ENCODE data around the gene PHACTR1. TPM values are rescaled to one million over a fixed set of nuclear protein-coding genes. Genes with fewer than 3 reads are reported as not detected.
A peak's percentile ranks its signal among the peaks of the same experiment; 100 is the strongest.

PHACTR1 gene
- total RNA-seq, 1 experiment from 2014 or later, result not detected

DNA sequence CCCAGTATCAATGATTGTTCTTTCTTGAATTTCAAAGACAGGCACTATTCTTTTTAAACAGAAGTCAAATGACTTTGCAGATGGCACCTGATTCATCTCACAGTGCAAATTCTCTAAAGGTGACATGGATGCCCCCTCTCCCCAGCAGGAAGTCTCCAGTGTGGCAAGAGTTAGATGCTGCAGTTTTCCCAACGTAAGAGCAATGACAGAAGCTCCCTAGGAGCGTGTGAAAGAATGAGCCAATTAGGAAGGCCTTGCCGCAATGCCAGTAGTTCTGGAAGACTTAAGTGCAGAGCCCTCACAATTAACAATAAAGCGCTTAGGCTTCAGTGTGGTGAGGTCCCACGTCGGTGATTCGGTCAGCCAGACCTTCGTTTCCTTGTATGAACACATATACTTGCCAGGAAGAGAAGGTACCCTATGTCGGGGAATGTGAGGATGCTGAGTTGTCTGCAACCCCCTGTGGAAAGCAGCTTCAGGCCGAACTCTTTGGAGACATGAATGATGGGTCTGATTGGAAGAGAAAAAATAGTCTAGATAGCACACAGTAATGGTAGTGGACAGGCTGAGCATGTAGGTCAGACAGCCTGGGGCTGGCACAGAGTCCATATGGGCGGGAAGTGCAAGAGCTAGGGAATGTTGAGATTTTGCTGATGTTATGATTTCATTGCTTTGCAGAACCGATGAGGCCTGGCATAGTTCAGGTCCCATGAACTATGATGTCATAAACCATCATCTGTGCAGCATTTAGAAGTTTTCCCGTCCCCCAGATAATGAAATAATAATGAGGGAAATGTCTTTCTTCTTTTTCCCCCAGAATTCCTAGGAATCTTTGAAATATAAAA, 132.6 kb downstream of the PHACTR1 start:
- DNase-seq (ENCODE audit: low spot score), result no peak

DNA sequence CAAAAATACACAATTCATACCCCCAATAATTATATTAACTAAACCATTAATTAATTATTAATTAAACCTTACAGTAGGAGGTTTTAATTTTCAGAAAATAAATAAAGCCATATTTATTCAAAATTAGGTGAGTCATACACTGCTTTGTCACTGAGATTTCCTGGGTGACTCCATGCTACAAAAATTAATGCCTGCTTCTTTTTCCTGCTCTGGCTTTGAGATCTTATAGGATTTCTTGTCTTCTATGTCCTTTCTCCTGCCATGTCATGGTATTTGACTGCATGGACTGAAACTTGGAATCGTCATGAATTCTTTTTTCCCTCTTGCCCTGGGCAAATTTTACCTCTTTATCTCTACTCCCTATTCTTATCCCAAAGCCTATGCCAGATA, 133.2 kb downstream of the PHACTR1 start:
- DNase-seq (ENCODE audit: low spot score), result no peak

DNA sequence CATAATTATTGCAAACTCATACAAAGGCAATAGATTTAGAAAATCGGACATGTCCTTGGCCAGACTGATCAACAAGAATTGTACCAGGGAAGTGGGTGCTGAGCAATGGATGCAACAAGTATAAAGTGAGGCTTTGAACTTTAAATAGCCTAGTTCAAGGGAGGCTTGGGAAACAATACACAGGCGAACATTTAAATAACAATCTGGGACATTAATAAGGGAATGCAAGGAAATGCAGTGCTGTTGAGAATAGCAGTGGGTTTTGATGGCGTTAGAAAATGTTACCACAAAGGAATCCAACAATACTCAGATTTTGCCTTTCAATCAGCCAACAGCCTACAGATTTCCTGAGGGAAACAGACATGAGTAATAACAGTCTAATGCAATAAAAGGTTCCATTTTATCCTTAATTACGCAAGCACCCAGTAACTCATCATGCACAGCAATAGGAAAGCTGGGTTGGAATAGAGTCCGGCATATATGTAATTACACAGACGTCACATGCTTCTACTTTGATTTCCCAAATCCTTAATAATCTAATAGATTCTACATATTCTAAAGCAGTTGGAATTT, 134.6 kb downstream of the PHACTR1 start:
- DNase-seq (ENCODE audit: low spot score), result no peak

DNA sequence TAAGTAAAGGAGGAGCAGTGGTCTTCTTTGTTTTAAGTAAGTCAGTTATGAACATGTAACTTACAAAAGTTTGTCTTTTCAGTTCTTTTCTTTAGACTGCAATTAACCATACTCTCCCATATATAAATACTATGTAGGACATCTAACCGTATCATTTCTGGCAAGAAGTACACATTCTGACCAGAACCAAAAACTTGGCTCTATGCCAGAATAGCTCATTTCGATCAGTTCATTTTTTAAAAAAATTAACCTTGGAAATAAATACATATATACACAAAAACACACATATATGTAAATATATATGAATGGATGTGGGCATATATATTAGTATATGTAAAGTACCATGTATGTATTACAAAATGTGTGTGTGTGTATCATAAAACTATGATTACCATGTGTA, 145.0 kb downstream of the PHACTR1 start:
- no peak for DNase-seq (ENCODE audit: low spot score)

DNA sequence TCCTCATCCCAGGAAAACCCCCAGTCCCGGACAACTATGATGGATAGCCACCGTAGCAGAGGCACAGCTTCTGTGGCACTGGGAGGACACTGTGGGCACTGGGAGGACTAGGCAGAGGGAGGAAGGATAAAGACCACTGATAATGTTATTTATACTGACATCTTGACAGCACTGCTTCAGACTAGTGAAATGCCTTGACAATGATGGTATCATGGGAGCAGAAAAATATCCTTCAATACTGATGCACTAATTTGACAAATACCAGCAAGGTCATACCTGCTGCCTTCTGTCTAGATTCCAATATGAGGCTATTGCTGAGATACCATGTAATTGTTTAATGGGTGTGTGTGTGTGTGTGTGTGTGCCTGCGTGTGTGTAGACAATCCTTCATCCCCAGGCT, 148.6 kb downstream of the PHACTR1 start:
- DNase-seq (ENCODE audit: low spot score), result no peak

DNA sequence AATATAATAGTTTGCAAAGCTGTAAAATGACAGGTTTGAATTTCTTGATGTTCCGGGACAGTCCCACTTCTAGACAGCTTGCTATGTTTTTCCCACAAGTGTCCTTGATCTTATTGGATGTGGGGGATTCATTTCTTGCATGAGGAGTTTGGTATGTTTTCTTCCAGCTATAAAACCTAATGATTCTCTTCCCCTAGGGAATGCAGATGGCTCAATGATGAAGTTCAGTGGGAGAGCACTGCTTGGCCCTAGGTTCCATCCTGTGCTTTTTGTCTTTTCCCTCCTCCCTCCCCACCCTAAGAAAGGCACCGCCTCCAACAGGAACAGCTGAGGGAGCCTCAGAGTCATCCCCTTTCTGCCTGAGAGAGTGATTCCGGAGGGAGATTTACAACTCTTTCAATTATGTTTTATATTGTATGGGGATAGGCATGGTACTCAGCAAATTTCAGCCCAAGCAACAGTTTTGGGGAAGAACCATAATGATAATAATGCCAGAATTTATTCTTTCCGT, 149.2 kb downstream of the PHACTR1 start:
- no peak for DNase-seq (ENCODE audit: low spot score)

DNA sequence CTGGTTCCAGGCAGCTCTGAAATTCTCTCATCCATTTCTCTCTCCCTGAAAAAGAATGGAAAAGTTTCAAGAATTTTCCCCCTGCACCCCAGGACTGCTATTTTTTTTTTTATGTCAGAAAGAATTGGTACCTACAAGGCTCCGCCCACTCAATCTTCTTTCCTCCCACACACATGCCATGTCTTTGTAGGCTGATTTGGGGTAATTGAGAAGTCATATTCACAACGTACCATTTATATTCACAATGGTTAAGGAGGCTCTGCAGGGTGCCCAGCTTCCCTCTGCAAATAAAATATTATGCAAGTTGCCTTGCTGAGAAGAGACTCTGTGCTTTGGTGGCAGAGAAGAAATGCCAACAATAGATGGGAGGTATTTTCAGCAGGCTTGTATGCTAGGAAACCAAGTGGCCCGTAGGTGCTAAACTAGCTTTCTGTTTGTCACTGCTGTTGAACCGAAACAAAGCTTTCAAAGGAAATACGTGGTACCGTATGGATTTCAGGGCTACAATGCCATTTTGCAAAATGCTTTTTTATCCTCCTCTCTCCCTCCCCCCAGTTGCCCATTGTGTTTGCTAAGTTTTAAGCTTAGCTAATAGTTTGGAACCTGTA, 150.0 kb downstream of the PHACTR1 start:
- no peak for DNase-seq (ENCODE audit: low spot score)

DNA sequence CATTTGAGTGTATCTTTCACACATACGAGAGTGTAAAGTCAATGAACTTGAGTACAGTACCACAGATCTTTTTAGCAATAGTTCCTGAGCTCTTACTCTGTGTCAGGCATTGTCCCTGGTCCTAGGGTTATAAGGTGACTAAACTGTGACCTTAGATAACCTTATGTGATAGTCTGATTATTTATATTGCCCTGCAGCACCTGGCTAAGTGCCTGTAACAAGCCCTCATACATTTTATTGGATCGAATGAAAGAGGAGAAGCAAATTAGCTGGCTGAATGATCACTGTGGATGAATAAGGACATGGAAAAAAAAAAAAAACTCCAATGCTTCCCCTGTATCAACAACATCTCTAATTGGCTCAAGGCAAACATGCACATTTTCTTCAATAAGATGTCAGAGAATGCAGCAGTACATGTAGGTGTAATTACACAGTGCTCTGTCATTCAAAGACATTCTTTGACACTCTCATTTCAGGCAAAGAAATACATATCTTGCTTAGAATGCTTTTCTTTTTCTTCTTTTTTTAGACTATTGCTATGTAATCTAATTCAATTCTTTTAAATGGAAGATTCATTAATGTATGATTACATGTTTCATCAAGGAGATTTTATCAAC, 153.4 kb downstream of the PHACTR1 start:
- DNase-seq (ENCODE audit: low spot score), result no peak

DNA sequence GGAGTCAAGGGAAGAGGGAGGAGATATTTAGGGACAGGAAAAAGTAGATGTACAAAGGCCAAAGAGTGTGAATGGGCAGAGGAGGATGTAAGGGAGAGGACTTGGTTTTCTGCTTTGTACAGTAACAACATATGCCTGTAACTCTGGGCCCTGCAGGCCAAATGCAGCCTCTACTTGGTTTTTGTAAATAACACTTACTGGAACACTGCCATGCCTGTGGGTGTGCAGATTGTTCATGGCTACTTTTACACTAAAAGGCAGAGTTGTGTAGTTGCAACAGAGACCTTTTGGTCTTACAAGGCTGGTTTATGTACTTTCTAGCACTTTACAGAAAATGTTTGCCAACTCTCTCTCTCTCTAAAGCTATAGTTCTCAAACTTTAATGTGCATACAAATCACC, 157.1 kb downstream of the PHACTR1 start:
- DNase-seq (ENCODE audit: low spot score), result no peak

DNA sequence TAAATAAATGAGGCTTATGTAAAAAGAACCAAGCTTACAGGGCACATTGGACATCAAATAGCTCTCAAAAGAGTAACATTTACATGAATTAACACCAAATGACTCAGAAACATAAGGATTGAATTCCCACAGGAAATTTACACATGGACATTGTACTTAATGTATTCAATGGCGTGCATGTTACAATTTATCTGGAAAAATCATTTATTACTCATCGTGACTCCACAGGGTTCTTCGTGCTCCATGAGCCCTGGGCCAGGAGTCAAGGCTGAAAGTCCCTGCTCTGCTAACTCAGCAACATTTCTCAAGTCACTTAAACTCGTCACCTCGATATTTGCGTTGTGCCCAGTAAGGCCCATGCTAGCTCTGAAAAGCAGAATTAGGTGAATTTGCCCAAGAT, 158.5 kb downstream of the PHACTR1 start:
- no peak for DNase-seq (ENCODE audit: low spot score)

DNA sequence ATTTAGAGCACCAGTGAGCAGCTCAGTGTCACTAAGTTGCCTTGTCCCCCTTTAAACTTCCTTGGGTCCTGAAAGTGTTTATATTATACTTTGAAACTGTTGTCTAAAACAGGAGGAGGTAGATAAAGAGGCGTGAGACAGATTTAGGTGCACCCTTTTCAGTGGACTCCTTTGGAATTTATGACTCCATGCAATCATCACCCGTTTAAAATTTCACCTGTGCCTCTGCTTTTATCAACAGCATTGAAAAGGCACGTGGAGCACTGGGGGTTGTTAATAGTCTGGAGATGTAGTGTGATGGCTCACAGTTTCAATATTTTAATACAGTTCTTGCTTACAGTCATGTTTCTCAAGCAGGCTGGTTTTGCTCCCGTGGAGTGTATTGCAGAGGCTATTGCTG, 162.2 kb downstream of the PHACTR1 start:
- DNase-seq (ENCODE audit: low spot score), result no peak

DNA sequence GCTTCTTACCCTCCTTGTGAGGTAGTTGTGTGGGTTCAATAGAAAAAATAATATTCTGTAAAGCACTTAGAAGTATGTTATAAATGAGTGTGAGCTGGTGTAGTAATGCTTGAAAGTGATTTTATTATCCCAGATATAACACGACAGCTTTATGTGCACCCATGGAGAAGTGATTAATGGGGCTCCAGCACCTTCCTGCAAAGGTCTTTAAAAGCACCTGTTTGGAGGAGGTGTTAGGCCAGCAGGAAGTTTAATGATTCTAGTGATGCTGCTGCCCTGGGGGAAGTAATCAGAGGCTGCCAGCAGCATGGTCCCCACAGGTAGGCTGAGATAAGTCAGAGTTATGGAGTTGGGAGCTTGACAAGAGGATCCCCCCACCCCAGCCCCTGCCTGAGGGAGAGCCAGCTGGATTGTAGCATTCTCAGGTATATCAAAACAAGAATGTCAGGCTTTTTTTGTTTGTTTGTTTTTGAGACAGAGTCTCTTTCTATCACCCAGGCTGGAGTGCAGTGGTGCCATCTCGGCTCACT, 166.3 kb downstream of the PHACTR1 start:
- DNase-seq (ENCODE audit: low spot score), result no peak

DNA sequence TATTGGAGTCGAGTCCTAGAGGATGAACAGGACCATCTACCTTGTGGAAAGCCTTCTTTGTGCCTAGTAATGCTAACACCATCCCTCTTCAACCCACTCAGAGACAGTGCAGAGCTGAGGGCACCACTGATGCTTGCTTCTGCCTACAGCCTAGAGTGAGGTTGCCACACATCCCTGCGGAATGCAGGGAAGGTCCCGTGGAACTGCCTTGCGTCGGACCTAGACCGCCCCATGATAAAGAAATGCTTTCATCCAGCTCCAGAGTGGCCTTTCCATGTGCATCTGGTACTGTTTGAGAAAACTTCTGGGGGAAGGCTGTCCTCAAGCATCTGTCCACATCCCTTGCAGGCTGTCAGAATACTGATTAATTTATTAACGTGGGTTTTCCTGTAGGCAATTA, 168.4 kb downstream of the PHACTR1 start:
- DNase-seq (ENCODE audit: low spot score), result no peak

DNA sequence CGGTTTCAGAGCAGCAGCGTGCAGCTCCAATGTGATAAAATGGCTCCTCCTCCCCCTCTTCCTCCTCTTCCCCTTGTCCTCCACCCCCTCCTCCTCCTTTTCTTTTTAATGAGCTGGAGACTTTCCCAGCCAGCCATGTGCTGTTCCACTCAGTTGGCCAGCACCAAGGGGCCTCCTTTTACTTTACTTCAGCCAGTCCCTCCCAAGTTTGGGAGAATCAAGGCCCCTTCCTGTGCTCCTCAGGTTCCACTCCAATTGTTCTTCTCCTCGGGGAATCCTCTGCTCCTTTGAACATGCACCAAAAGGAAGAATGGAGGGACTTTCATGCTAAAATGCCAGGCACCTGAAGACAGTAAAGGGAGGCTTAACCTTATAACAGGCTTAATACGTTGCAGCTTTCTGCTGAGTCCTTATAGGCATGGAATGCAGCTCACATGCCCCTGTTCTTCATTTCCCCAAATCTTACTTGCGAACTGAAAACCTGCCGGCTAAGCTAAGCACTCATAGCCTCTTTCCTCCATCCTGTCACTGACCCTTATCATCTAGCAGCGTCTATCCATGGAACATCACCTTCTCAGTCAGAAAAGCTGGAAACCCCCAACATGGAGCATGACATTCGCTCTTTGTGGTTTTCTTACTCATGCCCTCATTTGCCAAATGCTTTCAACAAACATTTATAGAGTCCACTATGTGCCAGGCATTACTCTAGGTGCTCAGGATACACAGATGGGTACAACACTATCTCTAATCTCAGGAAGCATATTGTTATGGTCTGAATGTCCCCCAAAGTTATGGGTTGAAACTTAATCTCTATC, 170.6 kb downstream of the PHACTR1 start:
- DNase-seq (ENCODE audit: low spot score), result no peak

DNA sequence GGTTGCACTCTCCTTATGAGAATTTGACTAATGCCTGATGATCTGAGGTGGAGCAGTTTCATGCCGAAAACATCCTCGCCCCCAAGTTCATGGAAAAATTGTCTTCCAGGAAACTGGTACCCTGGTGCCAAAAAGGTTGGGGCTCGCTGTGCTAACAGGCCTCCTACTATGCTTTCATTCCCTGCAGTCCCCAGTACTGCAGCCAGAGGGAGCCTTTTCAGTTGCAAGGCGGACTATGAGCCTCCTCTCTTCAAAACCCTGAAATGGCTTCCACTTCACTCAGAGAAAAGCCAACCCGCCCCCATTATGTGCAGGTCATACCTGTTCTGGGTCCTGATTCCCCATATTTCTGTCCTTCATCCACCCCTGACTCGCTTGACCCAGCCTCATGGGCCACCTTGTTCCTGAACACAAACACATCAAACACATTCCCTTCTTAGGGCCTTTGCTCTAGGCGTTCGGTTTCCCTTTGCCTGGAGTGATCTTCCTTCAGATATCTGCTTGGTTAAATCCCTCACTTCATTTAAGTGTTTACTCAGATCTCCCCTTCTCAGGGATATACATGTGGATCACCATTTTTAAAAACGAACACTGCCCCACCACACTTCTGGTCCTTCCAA, 173.7 kb downstream of the PHACTR1 start:
- DNase-seq (ENCODE audit: low spot score), result peak; percentile 33

DNA sequence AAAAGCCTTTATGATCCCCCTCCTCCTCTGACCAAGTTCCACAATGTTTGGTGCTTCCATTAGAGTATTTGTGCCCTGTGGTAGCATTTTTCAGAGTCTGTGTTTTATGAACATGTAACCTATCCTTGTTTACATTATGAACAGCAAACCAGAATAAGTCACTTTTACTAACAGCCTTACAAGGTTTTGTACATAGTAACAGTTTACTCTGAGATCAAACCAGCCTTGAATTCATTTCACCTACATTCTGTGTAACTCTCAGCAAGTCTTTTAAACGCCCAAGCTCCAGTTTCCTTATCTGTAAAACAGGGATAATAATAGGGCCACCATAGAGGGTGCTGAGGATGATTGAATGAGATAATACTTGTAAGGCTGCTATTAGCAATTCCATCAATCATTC, 175.0 kb downstream of the PHACTR1 start:
- DNase-seq (ENCODE audit: low spot score), result no peak

DNA sequence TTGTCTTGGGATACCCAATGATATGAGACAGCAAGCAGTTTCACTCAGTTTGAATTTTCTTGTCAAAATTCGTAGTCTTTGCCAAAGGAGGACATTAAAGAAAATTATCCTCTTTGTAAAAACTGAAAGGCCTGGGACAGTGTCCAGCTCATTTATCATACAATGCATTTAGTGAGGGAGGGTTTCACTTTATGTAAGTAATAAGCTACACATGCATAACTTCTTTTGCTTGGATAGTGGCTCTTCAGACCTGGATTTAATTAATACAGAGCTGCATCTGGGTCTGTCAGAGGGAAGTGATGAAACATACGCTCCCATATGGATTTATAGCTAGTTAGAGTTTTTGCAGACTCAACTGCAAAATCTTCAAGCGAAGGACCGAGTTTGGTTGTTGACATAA, 175.6 kb downstream of the PHACTR1 start:
- DNase-seq (ENCODE audit: low spot score), result no peak

DNA sequence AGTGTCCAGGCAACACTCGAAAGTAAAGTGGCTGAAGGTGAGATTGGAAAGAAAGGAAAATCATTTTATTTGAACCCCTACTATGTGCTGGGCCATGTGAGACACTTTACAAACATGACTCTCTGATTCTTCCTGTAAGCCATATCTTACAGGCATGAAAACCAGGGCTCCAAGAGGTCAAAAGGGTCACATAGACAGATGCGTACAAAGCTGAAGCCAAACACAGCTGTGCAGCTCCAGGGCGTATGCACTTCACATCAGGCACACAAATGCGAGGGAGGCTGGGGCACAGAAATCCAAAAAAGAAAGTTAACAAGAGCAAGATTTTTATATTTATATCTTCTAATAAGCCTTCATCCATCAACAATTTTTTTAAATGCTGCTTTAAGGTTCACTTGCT, 176.5 kb downstream of the PHACTR1 start:
- no peak for DNase-seq (ENCODE audit: low spot score)

DNA sequence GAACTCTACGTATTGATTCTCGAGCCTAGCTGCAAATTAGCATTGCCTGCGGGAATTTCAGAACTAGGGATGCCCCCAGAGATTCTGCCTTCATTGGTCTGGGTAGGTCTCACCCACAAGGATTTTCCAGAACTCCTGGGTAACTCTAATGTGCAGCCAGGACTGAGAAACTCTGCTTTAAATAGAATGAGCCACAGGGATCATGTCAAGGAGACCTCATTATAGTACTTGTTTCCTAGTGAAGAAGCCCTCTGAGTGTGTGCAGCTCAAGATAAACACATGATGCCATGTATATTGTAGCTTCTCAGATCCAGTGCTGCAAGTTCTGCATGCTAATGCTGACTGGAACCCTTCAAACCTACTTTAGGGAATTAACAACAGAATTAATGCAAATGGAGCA, 179.2 kb downstream of the PHACTR1 start:
- DNase-seq (ENCODE audit: low spot score), result no peak

DNA sequence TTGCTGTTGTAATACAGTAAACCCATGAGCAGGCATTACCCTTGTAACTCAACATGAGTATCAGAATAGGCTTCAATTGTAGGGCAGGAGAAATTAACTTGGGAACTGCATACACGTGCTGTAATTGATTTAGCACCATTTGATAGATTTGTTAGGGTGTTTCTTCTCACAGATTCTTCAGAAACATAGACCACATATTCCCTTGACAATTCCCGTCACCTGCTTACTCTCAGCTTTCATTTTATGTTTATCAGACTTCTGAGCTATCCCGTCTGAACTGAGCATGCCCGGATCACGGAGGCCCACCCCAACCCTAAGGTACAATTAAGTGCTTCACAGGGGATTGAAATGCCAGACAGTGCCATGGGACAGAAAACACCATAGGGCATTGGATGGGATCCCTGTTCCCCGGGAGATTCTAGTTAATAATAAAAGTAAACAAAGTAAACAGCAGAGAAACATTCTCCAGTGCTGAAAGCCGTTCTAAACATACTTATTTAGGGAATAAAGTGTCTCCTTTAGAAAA, 179.7 kb downstream of the PHACTR1 start:
- no peak for DNase-seq (ENCODE audit: low spot score)

DNA sequence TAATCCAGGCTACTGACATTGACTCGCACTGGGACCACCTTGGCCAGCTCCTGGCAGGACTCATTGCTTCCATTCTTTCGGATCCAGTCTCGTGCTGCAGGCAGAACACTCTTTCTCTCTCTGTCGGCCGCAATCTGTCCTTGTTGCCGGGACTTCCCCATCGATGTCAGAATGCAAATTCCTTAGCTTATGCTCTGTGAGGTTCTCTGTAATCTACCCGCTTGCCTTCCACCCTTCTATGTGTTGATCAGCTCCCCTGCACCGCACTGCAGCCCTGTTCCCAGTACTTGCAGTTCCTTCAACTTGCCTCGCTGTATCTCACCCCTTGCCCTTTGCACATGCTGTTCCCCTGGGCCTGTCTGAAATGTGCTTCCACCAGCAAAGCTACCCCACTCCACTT, 182.0 kb downstream of the PHACTR1 start:
- DNase-seq (ENCODE audit: low spot score), result no peak
